ENCODE measurements around the gene LPCAT1. TPM values are rescaled to one million over a fixed set of nuclear protein-coding genes. Genes with fewer than 3 reads are reported as not detected.

LPCAT1 gene
- total and polyA plus RNA-seq, 2 of the 13 experiments (the other 11 are each of a cell fraction or from before 2014, with no cell fraction given): 29.8 to 90.6 TPM

DNA sequence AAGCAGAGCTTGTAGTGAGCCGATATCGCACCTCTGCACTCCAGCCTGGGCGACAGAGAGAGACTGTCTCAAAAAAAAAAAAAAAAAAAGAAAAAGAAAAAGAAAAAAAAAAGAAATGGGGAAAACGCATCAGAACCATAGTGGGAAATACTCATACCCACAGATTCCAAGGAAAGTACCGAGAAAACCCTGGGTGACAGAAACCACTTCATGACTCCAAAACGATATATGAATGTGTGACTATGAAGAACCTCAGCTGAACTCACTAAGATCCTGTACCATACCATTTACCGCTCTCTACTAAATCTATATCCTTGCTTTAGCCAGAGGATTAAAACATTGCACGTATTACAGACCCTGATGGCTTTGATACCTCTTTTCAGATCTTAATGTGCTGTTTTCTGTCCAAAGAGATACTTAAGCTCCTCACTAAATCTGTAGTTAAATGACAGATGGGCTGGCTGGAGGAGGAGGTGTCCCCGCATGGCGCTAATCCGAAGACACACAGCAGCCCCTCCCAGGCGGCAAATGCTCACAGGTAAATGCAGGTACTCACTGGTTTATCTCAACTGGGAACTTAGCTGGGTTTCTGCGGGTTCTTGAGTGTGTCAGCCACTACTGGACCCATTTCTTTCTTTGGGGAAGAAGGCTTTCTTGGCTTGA lies 2.8 kb downstream of the LPCAT1 start:
- CTCF ChIA-PET (ENCODE audit: low intra/inter-chr PET ratio, low total read pairs): no interaction called here
- Histone ChIP-seq H4K20me1 (ENCODE audit: insufficient read depth, low read length) (peaks cover 42% of the 10 kb centered on the region; the same call in 1 of the 2 replicates), H2AFZ (ENCODE audit: low read length) (no peak overlapping the region), H3K79me2 (ENCODE audit: insufficient read depth, low read length) (peaks cover 67% of the 10 kb centered on the region), H3K27me3 (ENCODE audit: control insufficient read depth in 1 of 2, insufficient read depth in 2 of 2, low read length in 2 of 2) (no peaks in the 10 kb centered on the region), H3K4me3 (replicated peaks in 1 of 3; ENCODE audit: insufficient read depth in 1 of 3, low read depth in 2 of 3, low read length in 3 of 3) (peak overlapping the region in 2 of 3 experiments; percentile 39 to 81; a peak in 2 of 6 replicates), H3K36me3 (replicated peaks in 1 of 2; ENCODE audit: control insufficient read depth in 1 of 2, insufficient read depth in 2 of 2, low read length in 2 of 2) (peaks cover 18 to 43% of the 10 kb centered on the region in 2 experiments), H3K4me1 (ENCODE audit: insufficient read depth, low read length) (peaks cover 66% of the 10 kb centered on the region), H3K9me3 (ENCODE audit: low read length) (no peaks in the 10 kb centered on the region), H3K4me2 (ENCODE audit: low read depth, low read length) (peak overlapping the region; percentile 90), H3K27ac (ENCODE audit: extremely low read length, insufficient read depth, low read length) (no peak overlapping the region), H3K9ac (ENCODE audit: insufficient read depth, low read depth, low read length) (peak overlapping the region; percentile 5; the same call in 1 of the 2 replicates)
- DNase-seq (ENCODE audit: low spot score) (no peak), FAIRE-seq (no peak), ATAC-seq (no peak)
- 97% methylated on average over 13 of the region's 13 CpGs for WGBS (ENCODE audit: low lambda C conversion rate)
- TF ChIP-seq RARA (CRISPR knock-in tag; IDR thresholded peaks at IDR 0.05): no peak
- no peak for TF ChIP-seq PHF21A (CRISPR knock-in tag; IDR thresholded peaks at IDR 0.05)
- no peak for TF ChIP-seq DPF2 (CRISPR knock-in tag; IDR thresholded peaks at IDR 0.05; ENCODE audit: borderline replicate concordance, low read depth)
- TF ChIP-seq ZNF75D (CRISPR knock-in tag; IDR thresholded peaks at IDR 0.05; ENCODE audit: borderline replicate concordance): no peak
- no peak for TF ChIP-seq ZNF629 (CRISPR knock-in tag; conservative IDR thresholded peaks at IDR 0.05)
- TF ChIP-seq GABPB1 (CRISPR knock-in tag; IDR thresholded peaks at IDR 0.05): no peak
- TF ChIP-seq ZNF567 (CRISPR knock-in tag; IDR thresholded peaks at IDR 0.05; ENCODE audit: borderline replicate concordance): no peak
- no peak for TF ChIP-seq MATR3 (CRISPR knock-in tag; IDR thresholded peaks at IDR 0.05)
- TF ChIP-seq ZNF782 (CRISPR knock-in tag; IDR thresholded peaks at IDR 0.05; ENCODE audit: borderline replicate concordance): no peak
- TF ChIP-seq TAF15 (IDR thresholded peaks at IDR 0.05; ENCODE audit: low read depth, low read length, poor library complexity, severe bottlenecking): no peak
- no peak for TF ChIP-seq CEBPZ (IDR thresholded peaks at IDR 0.05; ENCODE audit: low read length)
- no peak for TF ChIP-seq SIX4 (CRISPR knock-in tag; IDR thresholded peaks at IDR 0.05)
- TF ChIP-seq XBP1 (CRISPR knock-in tag; IDR thresholded peaks at IDR 0.05): no peak
- TF ChIP-seq CENPX (CRISPR knock-in tag; IDR thresholded peaks at IDR 0.05): no peak
- no peak for TF ChIP-seq PCBP1 (IDR thresholded peaks at IDR 0.05; ENCODE audit: borderline replicate concordance, low read depth, low read length)
- no peak for TF ChIP-seq ZNF550 (CRISPR knock-in tag; IDR thresholded peaks at IDR 0.05; ENCODE audit: borderline replicate concordance)
- TF ChIP-seq ZC3H4 (CRISPR knock-in tag; IDR thresholded peaks at IDR 0.05; ENCODE audit: borderline replicate concordance): no peak
- no peak for TF ChIP-seq ZNF619 (CRISPR knock-in tag; IDR thresholded peaks at IDR 0.05)
- in situ Hi-C loops (cut with HindIII; ENCODE audit: extremely low pct_ligation_motif_present, low pct_unique_long_range_greater_than_20kb) (loop anchor here (5.0 to 25.0 kb wide), 2 partner anchors 41 to 116 kb away; no protein-coding TSS in a partner anchor), intact Hi-C loops (cut with micrococcal nuclease; ENCODE audit: unreplicated experiment) (loop anchor here (5.0 kb wide), 1 partner anchor 71 kb away; no protein-coding TSS in a partner anchor)
- POLR2A ChIA-PET: interaction anchor here (1.6 kb wide), 1 partner anchor 35 kb away, joined by 5 read pairs; no protein-coding TSS in a partner anchor
- no TSS peak for BruUV-seq (replicated peaks)

Data from HepG2 (cell line).